ENCODE data around the gene PAAF1. TPM values are rescaled to one million over a fixed set of nuclear protein-coding genes. Genes with fewer than 3 reads are reported as not detected.
A peak's percentile ranks its signal among the peaks of the same experiment; 100 is the strongest.
"Not testable (repeated sequence)": the region's sequence is repeated elsewhere in the genome, so short reads cannot be mapped to it uniquely, and the experiment has no call there.

The PAAF1 gene
- polyA plus RNA-seq, 1 donor = 30.7 TPM

GRCh38 chr11:73875840-73876239 lies 959 bp upstream of the PAAF1 start:
- DNase-seq = peak in 1 of 2 donors; percentile 34
- peak overlapping the region; percentile 97 for H3K27ac ChIP-seq (ENCODE audit: low read length)
- no peaks in the 10 kb centered on the region for H3K27me3 ChIP-seq (ENCODE audit: control insufficient read depth, insufficient read depth, low read length)
- H3K4me1 ChIP-seq (ENCODE audit: control insufficient read depth, insufficient read depth, low read length) = peaks cover 21% of the 10 kb centered on the region
- H3K36me3 ChIP-seq (ENCODE audit: control insufficient read depth, insufficient read depth, low read length) = peaks cover 38% of the 10 kb centered on the region
- H3K9me3 ChIP-seq (ENCODE audit: control insufficient read depth, low read depth, low read length) = no peaks in the 10 kb centered on the region
- no CpG with 5 or more reads among the region's 8 CpGs for WGBS (ENCODE audit: insufficient coverage, low lambda C conversion rate)
- peak overlapping the region; percentile 70 for H3K4me3 ChIP-seq (ENCODE audit: low read length)

DNA sequence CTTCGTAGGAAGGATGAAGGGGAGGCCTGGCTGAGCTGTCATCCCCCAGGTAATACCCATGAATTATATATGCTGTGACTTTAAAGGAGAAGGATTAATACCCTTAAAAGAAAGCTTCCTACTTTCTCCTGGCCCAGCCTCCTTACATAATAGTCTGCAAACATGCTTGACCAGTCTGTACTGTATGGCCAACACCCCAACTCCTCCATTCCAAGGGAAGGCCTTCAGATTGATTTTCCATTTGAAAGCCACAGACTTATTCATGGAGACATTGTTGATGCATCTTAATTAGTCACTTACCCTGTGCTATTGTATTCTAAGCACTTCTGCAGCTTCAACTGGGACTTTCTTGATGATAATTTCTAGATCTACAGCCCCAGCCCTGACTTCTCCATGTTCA lies 2.0 kb downstream of the PAAF1 start:
- no CpG with 5 or more reads among the region's 1 CpG for WGBS (ENCODE audit: insufficient coverage, low lambda C conversion rate)
- no peaks in the 10 kb centered on the region for H3K27me3 ChIP-seq (ENCODE audit: control insufficient read depth, insufficient read depth, low read length)
- no peak for DNase-seq

GRCh38 chr11:73880449-73880848 lies 3.6 kb downstream of the PAAF1 start:
- WGBS (ENCODE audit: insufficient coverage, low lambda C conversion rate) = no CpG with 5 or more reads among the region's 10 CpGs

More for the DNA sequence above, 2.0 kb downstream of the PAAF1 start:
- no peak overlapping the region for H3K27ac ChIP-seq (ENCODE audit: low read length)
- H3K36me3 ChIP-seq (ENCODE audit: control insufficient read depth, insufficient read depth, low read length) = peaks cover 16% of the 10 kb centered on the region
- H3K9me3 ChIP-seq (ENCODE audit: control insufficient read depth, low read depth, low read length) = no peaks in the 10 kb centered on the region
- H3K4me1 ChIP-seq (ENCODE audit: control insufficient read depth, insufficient read depth, low read length) = peaks cover 21% of the 10 kb centered on the region
- no peak overlapping the region for H3K4me3 ChIP-seq (ENCODE audit: low read length)

DNA sequence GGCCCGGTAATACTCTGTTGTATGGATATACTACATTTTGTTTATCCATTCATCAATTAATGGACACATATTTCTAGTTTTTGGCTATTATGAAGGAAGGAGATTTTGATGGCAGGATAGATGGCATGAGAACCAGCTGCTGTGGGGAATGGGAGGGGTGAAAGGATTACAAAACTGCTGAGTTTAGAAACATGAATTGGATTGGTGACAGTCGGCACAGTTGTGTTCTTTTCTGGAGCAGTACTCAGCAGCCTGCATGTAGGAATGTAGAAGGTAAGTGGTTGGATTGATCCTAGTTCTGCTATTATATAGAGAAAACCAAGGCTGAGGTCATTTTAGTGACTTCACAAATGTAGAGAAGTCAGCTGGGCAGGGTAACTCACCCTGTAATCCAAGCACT lies 7.1 kb downstream of the PAAF1 start:
- 100% methylated on average over 1 of the region's 2 CpGs for WGBS (ENCODE audit: insufficient coverage, low lambda C conversion rate)
- H3K4me1 ChIP-seq (ENCODE audit: control insufficient read depth, insufficient read depth, low read length) = no peaks in the 10 kb centered on the region
- H3K4me3 ChIP-seq (ENCODE audit: low read length) = no peak overlapping the region

More at GRCh38 chr11:73880449-73880848, 3.6 kb downstream of the PAAF1 start:
- H3K36me3 ChIP-seq (ENCODE audit: control insufficient read depth, insufficient read depth, low read length); DNase-seq; H3K4me3 ChIP-seq (ENCODE audit: low read length); H3K9me3 ChIP-seq (ENCODE audit: control insufficient read depth, low read depth, low read length); H3K27me3 ChIP-seq (ENCODE audit: control insufficient read depth, insufficient read depth, low read length); H3K27ac ChIP-seq (ENCODE audit: low read length): not testable (repeated sequence)
- H3K4me1 ChIP-seq (ENCODE audit: control insufficient read depth, insufficient read depth, low read length) = peaks cover 13% of the 10 kb centered on the region

DNA sequence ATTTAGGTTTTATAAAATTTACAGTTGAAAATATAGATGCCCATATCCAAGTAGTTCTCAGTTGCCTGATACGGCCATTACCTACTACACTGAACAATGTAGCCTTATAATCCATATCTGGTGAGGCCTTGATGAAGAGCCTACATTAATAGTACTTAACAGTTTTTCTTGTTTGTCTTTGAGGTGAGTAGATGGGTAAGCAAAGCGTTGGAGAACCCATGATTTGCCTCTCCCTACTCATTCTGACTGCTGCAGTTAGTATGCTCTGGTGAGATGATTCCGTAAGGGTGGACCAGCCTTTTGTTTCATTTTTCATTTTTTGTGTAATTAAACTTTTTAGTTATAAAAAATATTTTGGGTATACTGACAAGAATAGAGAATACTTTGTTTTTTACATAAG lies 11.4 kb downstream of the PAAF1 start:
- no peak for DNase-seq
- Histone ChIP-seq H3K36me3 (ENCODE audit: control insufficient read depth, insufficient read depth, low read length) (peaks cover 31% of the 10 kb centered on the region), H3K27me3 (ENCODE audit: control insufficient read depth, insufficient read depth, low read length) (no peaks in the 10 kb centered on the region), H3K4me3 (ENCODE audit: low read length) (no peak overlapping the region), H3K9me3 (ENCODE audit: control insufficient read depth, low read depth, low read length) (no peaks in the 10 kb centered on the region), H3K4me1 (ENCODE audit: control insufficient read depth, insufficient read depth, low read length) (no peaks in the 10 kb centered on the region), H3K27ac (ENCODE audit: low read length) (no peak overlapping the region)
- no CpG with 5 or more reads among the region's 3 CpGs for WGBS (ENCODE audit: insufficient coverage, low lambda C conversion rate)

More for the DNA sequence above, 7.1 kb downstream of the PAAF1 start:
- no peak for DNase-seq
- no peaks in the 10 kb centered on the region for H3K9me3 ChIP-seq (ENCODE audit: control insufficient read depth, low read depth, low read length)
- no peak overlapping the region for H3K27ac ChIP-seq (ENCODE audit: low read length)
- no peaks in the 10 kb centered on the region for H3K27me3 ChIP-seq (ENCODE audit: control insufficient read depth, insufficient read depth, low read length)
- H3K36me3 ChIP-seq (ENCODE audit: control insufficient read depth, insufficient read depth, low read length) = peaks cover 16% of the 10 kb centered on the region

DNA sequence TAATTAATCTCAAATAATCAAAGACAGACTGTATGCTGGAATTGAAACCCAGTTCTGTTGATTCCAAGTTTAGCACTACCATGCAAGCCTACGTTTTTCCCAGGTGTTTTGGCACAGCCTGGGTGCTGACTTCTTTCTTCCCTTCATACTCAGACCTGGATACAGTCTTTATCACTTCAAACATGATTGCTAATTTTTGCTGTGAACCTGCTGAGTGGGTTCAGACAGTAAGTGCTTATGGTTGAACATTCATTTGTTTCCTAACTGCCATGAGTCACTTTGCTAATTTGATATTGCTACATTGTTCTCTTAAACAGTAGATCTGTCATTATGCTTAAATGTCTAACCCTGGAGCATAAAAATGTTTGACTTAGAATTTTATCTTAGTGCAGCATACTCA lies 12.2 kb downstream of the PAAF1 start:
- Histone ChIP-seq H3K27me3 (ENCODE audit: control insufficient read depth, insufficient read depth, low read length) (no peaks in the 10 kb centered on the region), H3K9me3 (ENCODE audit: control insufficient read depth, low read depth, low read length) (no peaks in the 10 kb centered on the region), H3K4me3 (ENCODE audit: low read length) (no peak overlapping the region), H3K4me1 (ENCODE audit: control insufficient read depth, insufficient read depth, low read length) (no peaks in the 10 kb centered on the region), H3K36me3 (ENCODE audit: control insufficient read depth, insufficient read depth, low read length) (peaks cover 32% of the 10 kb centered on the region), H3K27ac (ENCODE audit: low read length) (no peak overlapping the region)
- no peak for DNase-seq
- no CpG with 5 or more reads among the region's 1 CpG for WGBS (ENCODE audit: insufficient coverage, low lambda C conversion rate)

DNA sequence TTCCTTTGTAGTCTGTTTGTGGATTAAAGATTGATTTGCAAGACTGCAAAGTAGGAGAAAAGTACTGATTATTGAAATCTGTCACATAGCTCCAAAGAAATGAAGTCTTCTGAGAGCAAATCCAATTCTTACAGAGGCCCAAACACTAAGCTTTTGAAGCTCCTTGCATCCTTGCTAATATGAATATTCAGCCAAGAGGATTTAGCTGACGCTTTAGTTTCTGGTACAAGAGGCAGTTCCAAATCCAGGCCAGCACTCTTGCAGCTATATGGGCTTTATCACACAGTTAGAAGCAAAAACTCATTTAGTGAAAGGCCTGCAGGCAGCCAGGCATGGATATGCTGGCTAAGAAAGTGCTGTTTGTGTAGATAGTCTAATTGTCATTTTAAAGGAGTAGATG lies 12.7 kb downstream of the PAAF1 start:
- Histone ChIP-seq H3K27me3 (ENCODE audit: control insufficient read depth, insufficient read depth, low read length) (no peaks in the 10 kb centered on the region), H3K4me1 (ENCODE audit: control insufficient read depth, insufficient read depth, low read length) (no peaks in the 10 kb centered on the region), H3K4me3 (ENCODE audit: low read length) (no peak overlapping the region), H3K27ac (ENCODE audit: low read length) (no peak overlapping the region), H3K36me3 (ENCODE audit: control insufficient read depth, insufficient read depth, low read length) (peaks cover 32% of the 10 kb centered on the region), H3K9me3 (ENCODE audit: control insufficient read depth, low read depth, low read length) (no peaks in the 10 kb centered on the region)
- WGBS (ENCODE audit: insufficient coverage, low lambda C conversion rate) = no CpG with 5 or more reads among the region's 1 CpG
- DNase-seq = no peak

DNA sequence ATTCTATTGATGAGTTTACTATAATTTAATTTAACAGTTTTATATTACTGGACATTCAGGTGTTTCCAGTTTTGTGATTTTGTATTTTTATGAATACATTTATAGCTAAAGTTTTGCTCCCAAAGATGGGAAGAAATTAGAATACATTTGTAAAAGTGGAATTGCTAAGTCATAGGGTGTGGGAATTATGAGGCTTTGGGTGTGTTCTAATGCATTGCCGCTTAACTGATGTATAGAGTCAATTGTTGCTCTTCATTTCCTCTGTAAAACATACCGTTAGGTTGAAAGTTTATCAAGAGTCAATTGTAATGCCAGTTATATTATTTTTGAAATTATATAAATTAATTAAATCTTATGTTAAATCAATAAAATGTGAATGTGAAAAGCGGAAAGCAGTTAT lies 16.2 kb downstream of the PAAF1 start:
- WGBS (ENCODE audit: insufficient coverage, low lambda C conversion rate) = 100% methylated on average over 2 of the region's 3 CpGs
- H3K4me1 ChIP-seq (ENCODE audit: control insufficient read depth, insufficient read depth, low read length) = no peaks in the 10 kb centered on the region
- no peak for DNase-seq
- peaks cover 31% of the 10 kb centered on the region for H3K36me3 ChIP-seq (ENCODE audit: control insufficient read depth, insufficient read depth, low read length)
- no peak overlapping the region for H3K4me3 ChIP-seq (ENCODE audit: low read length)
- H3K27me3 ChIP-seq (ENCODE audit: control insufficient read depth, insufficient read depth, low read length) = no peaks in the 10 kb centered on the region
- no peak overlapping the region for H3K27ac ChIP-seq (ENCODE audit: low read length)
- no peaks in the 10 kb centered on the region for H3K9me3 ChIP-seq (ENCODE audit: control insufficient read depth, low read depth, low read length)

DNA sequence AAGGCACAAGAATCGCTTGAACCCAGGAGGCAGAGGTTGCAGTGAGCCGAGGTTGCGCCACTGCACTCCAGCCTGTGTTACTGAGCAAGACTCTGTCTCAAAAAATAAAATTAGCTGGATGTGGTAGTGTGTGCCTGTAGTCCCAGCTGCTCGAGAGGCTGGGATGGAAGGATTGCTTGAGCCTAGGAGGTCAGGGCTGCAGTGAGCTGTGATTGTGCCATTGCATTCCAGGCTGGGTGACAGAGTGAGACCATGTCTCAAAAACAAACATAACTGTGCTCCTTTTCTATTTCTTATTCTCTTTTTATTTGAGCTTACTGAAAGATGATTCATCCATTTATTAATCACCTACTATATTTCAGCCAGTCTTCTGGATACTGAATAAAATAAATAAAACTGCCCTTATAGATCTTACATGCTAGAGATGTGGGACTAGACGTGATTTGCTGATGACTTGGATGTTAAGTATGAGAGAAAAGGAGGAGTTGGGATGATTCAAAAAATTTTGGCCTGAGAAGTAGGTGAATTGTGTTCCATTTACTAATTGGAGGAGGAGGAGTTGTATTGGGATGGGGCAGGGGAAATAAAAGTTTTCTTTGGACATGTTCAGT lies 18.0 kb downstream of the PAAF1 start:
- Histone ChIP-seq H3K36me3 (ENCODE audit: control insufficient read depth, insufficient read depth, low read length) (peaks cover 30% of the 10 kb centered on the region), H3K27me3 (ENCODE audit: control insufficient read depth, insufficient read depth, low read length) (no peaks in the 10 kb centered on the region), H3K4me1 (ENCODE audit: control insufficient read depth, insufficient read depth, low read length) (no peaks in the 10 kb centered on the region), H3K4me3 (ENCODE audit: low read length) (no peak overlapping the region), H3K9me3 (ENCODE audit: control insufficient read depth, low read depth, low read length) (no peaks in the 10 kb centered on the region), H3K27ac (ENCODE audit: low read length) (no peak overlapping the region)
- DNase-seq = no peak
- no CpG with 5 or more reads among the region's 5 CpGs for WGBS (ENCODE audit: insufficient coverage, low lambda C conversion rate)

DNA sequence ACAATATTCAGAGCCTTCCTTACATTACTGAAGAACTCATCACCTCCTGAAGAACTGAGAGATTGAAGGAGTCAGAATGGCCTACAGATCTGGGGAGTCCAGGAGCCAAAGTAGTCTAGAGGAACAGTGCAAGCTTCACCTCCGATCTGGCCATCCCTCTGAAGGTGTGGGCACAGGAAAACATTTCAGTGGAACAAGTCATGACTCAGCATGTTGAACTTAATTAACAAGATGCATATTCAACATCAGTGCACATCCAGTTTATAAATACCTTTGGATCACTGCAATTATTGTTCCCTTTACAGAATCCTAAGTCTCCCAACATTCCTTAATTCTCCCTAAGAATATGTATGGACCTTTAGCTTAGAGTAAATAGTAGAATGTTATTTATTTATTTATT lies 25.5 kb downstream of the PAAF1 start:
- Histone ChIP-seq H3K4me3 (ENCODE audit: low read length) (no peak overlapping the region), H3K27me3 (ENCODE audit: control insufficient read depth, insufficient read depth, low read length) (no peaks in the 10 kb centered on the region), H3K4me1 (ENCODE audit: control insufficient read depth, insufficient read depth, low read length) (no peaks in the 10 kb centered on the region), H3K27ac (ENCODE audit: low read length) (no peak overlapping the region), H3K36me3 (ENCODE audit: control insufficient read depth, insufficient read depth, low read length) (peaks cover 34% of the 10 kb centered on the region), H3K9me3 (ENCODE audit: control insufficient read depth, low read depth, low read length) (no peaks in the 10 kb centered on the region)
- WGBS (ENCODE audit: insufficient coverage, low lambda C conversion rate) = no CpG with 5 or more reads among the region's 1 CpG
- DNase-seq = no peak

DNA sequence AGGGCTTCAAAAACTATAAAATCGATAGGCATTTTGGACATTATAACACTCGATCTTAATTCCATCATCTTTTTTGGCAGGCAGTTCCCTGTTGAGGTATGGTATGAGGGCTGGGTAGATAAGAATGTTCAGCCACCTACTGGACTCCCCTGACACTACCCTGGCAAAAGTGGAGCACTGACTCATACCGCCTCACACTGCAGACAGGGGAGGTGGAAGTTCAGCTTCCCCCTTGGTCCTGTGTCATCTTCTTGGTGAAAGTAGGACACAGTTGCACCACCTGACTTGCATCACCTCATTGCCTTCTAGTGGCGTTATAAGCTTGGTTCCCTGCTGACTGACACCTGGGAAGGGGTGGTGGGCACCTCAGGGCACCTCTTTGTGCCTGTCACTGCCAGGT lies 30.4 kb downstream of the PAAF1 start:
- H3K27ac ChIP-seq (ENCODE audit: low read length) = no peak overlapping the region
- no peaks in the 10 kb centered on the region for H3K9me3 ChIP-seq (ENCODE audit: control insufficient read depth, low read depth, low read length)
- WGBS (ENCODE audit: insufficient coverage, low lambda C conversion rate) = no CpG with 5 or more reads among the region's 4 CpGs
- H3K36me3 ChIP-seq (ENCODE audit: control insufficient read depth, insufficient read depth, low read length) = peaks cover 35% of the 10 kb centered on the region
- no peaks in the 10 kb centered on the region for H3K27me3 ChIP-seq (ENCODE audit: control insufficient read depth, insufficient read depth, low read length)
- H3K4me3 ChIP-seq (ENCODE audit: low read length) = no peak overlapping the region
- H3K4me1 ChIP-seq (ENCODE audit: control insufficient read depth, insufficient read depth, low read length) = peaks cover 9% of the 10 kb centered on the region
- no peak for DNase-seq
